Body of pancreas (tissue), 4 donors: ENCODE results near the gene PDE11A. TPM values are rescaled to one million over a fixed set of nuclear protein-coding genes. Genes with fewer than 3 reads are reported as not detected.

Experiments used
- ATAC-seq: fragments of 150-250 bp; one replicate; pipeline ENCODE4 v1.9.1; 2016
- DNase-seq, 4 donors: peaks; one replicate each; pipeline ENCODE4 v3.0.0-alpha.2; 2019
- H3K27ac ChIP-seq, 4 donors: fragments of 200-600 bp; sonication (generic); 1 replicate in 3 of 4; 2 replicates in 1 of 4; pipeline versions ENCODE4 v1.5.1 to v1.6.1; 2016 to 2019; ENCODE audit warnings: mild to moderate bottlenecking in 1 of 4, mixed read lengths in 1 of 4, moderate library complexity in 1 of 4
- H3K27me3 ChIP-seq, 2 donors: fragments of 200-600 bp; sonication (generic); one replicate each; pipeline ENCODE4 v1.6.0; 2016; ENCODE audit warnings: mild to moderate bottlenecking in 1 of 2
- H3K36me3 ChIP-seq, 2 donors: fragments of 200-600 bp; sonication (generic); replicated peaks in 1 of 2; 2 replicates each; pipeline ENCODE4 v1.5.1; 2016; ENCODE audit warnings: low read depth in 2 of 2; ENCODE audit not compliant: insufficient read depth in 1 of 2
- H3K4me1 ChIP-seq: fragments of 200-600 bp; sonication (generic); one replicate; pipeline ENCODE4 v1.6.0; 2016
- H3K4me3 ChIP-seq, 2 donors: fragments of 200-600 bp; sonication (generic); 1 replicate in 1 of 2; 2 replicates in 1 of 2; pipeline ENCODE4 v1.5.1; 2016 to 2019
- H3K9me3 ChIP-seq, 3 donors: fragments of 200-600 bp; sonication (generic); 1 replicate in 2 of 3; 2 replicates in 1 of 3; pipeline ENCODE4 v1.5.1; 2016
- POLR2A ChIP-seq, 3 donors: fragments of 450-650 bp; IDR thresholded peaks; one replicate each; pipeline ENCODE4 v1.6.1; 2016; ENCODE audit warnings: antibody characterized with exemption in 3 of 3, mild to moderate bottlenecking in 2 of 3
- WGBS, 2 donors: methylation state at CpG; one replicate each; pipeline ENCODE4 v1.1.5; 2017; 5-methylcytosine and 5-hydroxymethylcytosine counted together
- intact Hi-C: fragments of 100-400 bp; cut with DNase I; formaldehyde crosslinking; loops from one replicate; pipeline ENCODE4 v1.15.1; 2023
- total RNA-seq, 2 donors: library from RNA; depleted of rRNA; stranded (reverse); fragments of >200 nt; gene quantifications; one replicate each; pipeline ENCODE4 v1.1.0, GENCODE V29; 2016
- TF ChIP-seq, protein P1 (sequence below), 7 experiments: fragments of 450-650 bp in 4 of 7; fragments of 200-600 bp in 3 of 7; sonication (generic) in 3 of 7; IDR thresholded peaks; one replicate each; pipeline ENCODE4 v1.5.1; 2016 to 2019; ENCODE audit warnings: antibody characterized with exemption in 7 of 7

Gene PDE11A
- total RNA-seq, 2 donors from 2014 or later, result 2.6 to 4.0 TPM

DNA sequence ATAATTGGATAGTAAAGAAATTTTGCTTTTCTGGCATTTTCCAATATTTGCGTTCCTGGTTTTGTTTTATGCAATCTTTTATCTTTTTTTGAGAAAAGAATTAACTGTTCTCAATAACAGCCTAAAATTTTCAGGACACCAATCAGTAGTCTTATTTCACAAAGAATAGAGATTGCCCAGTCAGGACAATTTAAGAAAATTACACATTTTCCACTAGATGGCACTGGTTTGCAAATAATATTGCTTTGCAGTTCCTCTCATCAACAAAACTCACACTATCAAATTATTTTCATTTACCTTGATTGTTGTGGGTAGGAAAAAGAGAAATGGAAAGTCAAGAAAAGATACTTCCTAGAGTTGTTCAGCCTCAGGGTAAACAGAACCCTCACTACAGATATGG lies 37.2 kb upstream of the PDE11A start:
- TF ChIP-seq, protein P1, sequence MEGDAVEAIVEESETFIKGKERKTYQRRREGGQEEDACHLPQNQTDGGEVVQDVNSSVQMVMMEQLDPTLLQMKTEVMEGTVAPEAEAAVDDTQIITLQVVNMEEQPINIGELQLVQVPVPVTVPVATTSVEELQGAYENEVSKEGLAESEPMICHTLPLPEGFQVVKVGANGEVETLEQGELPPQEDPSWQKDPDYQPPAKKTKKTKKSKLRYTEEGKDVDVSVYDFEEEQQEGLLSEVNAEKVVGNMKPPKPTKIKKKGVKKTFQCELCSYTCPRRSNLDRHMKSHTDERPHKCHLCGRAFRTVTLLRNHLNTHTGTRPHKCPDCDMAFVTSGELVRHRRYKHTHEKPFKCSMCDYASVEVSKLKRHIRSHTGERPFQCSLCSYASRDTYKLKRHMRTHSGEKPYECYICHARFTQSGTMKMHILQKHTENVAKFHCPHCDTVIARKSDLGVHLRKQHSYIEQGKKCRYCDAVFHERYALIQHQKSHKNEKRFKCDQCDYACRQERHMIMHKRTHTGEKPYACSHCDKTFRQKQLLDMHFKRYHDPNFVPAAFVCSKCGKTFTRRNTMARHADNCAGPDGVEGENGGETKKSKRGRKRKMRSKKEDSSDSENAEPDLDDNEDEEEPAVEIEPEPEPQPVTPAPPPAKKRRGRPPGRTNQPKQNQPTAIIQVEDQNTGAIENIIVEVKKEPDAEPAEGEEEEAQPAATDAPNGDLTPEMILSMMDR (IDR thresholded peaks at IDR 0.05), result peak in 6 of 7 experiments; percentile 42 to 65 (median 56)
- no peak for TF ChIP-seq POLR2A (IDR thresholded peaks at IDR 0.05)
- H3K36me3 ChIP-seq, result no peaks in the 10 kb centered on the region
- H3K4me1 ChIP-seq, result peaks cover 25% of the 10 kb centered on the region
- H3K27me3 ChIP-seq, result no peaks in the 10 kb centered on the region
- intact Hi-C loops, result no loop called here
- ATAC-seq (no peak), DNase-seq (no peak)
- H3K4me3 ChIP-seq, result no peak overlapping the region
- H3K9me3 ChIP-seq, result no peaks in the 10 kb centered on the region
- H3K27ac ChIP-seq, result no peak overlapping the region
- 2 to 5% methylated on average over 1 of the region's 1 CpG for WGBS, 2 donors

DNA sequence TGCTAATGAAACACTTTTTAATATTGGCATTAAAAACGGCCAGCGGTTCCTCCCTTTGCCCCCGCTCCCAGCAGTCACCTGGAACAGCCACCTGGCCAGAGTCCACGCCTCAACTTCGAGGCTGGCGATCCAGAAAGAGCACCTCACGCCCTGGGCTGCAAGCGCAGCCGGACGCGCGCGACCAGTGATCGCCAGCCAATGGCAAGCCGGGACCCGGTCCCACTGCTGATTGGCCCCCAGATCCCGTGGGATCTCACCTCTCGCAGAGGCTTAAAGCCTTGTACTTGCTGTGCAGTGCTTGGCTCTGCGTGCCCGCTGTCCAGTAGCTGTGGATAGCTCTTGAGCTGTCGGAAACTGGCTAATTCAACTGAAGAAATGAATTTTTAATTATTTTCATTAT lies 35.6 kb upstream of the PDE11A start:
- intact Hi-C loops, result no loop called here
- TF ChIP-seq, protein P1 (IDR thresholded peaks at IDR 0.05), result no peak
- TF ChIP-seq POLR2A (IDR thresholded peaks at IDR 0.05), result no peak
- Histone ChIP-seq H3K4me3 (no peak overlapping the region), H3K27ac (no peak overlapping the region), H3K9me3 (no peaks in the 10 kb centered on the region), H3K27me3 (no peaks in the 10 kb centered on the region), H3K36me3 (no peaks in the 10 kb centered on the region), H3K4me1 (peaks cover 16% of the 10 kb centered on the region)
- DNase-seq (no peak), ATAC-seq (no peak)
- WGBS, 2 donors, result 83% methylated on average over 15 to 21 of the region's 21 CpGs

DNA sequence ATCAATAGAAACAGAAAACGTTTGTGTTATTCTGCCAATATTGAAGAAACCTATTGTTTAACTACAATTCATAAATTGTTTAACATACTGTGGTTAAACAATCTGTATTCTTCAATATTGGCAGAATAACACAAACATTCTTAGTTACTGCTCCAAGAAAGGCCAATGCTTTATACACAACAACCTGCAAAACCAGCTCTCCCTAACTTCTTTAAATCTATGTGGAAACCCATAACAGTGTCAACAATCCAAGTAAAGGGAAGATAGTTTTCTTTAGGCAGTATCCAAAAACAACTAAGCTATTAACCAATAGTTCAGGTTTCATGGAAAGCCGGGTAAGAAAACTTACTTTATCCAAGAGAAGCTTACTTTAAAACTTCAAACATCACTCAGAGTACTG lies 33.5 kb upstream of the PDE11A start:
- no peaks in the 10 kb centered on the region for H3K9me3 ChIP-seq
- peak overlapping the region in 1 of 4 donors; percentile 8 for H3K27ac ChIP-seq
- WGBS, 2 donors, result 24 to 35% methylated on average over 2 of the region's 2 CpGs
- ATAC-seq, result no peak
- TF ChIP-seq, protein P1 (IDR thresholded peaks at IDR 0.05), result no peak
- no peak for TF ChIP-seq POLR2A (IDR thresholded peaks at IDR 0.05)
- H3K4me3 ChIP-seq, result no peak overlapping the region
- H3K4me1 ChIP-seq, result peaks cover 12% of the 10 kb centered on the region
- intact Hi-C loops, result no loop called here
- H3K27me3 ChIP-seq, result no peaks in the 10 kb centered on the region
- no peak for DNase-seq
- no peaks in the 10 kb centered on the region for H3K36me3 ChIP-seq

DNA sequence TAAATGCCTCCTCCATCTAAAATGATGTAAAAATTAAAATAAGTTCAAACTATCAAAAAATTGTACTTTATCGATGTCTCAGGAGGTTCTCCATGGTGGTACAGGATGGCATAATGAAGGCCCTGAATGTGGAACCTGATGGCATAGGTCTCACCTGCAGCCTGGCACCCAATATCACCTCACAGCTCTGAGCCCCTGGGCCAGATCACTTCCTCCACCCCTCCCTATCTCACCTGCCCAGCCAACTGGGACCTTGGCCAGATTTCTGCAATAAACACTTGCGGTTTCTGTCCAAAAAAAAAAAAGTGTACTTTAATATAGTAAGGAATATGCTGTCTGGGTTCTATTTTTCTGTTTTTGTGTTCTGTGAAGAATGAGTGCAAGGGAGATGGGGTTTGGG lies 33.0 kb upstream of the PDE11A start:
- intact Hi-C loops, result no loop called here

More for the DNA sequence above, 33.0 kb upstream of the PDE11A start:
- 48 to 52% methylated on average over 2 of the region's 2 CpGs for WGBS, 2 donors
- ATAC-seq (no peak), DNase-seq (peak; percentile 25 to 36 (median 30))
- Histone ChIP-seq H3K9me3 (no peaks in the 10 kb centered on the region), H3K27ac (no peak overlapping the region), H3K4me1 (peaks cover 12% of the 10 kb centered on the region), H3K4me3 (no peak overlapping the region), H3K27me3 (no peaks in the 10 kb centered on the region), H3K36me3 (no peaks in the 10 kb centered on the region)
- TF ChIP-seq, protein P1 (IDR thresholded peaks at IDR 0.05), result no peak
- TF ChIP-seq POLR2A (IDR thresholded peaks at IDR 0.05), result no peak
